ENCODE results near the gene TDRD7. TPM values are rescaled to one million over a fixed set of nuclear protein-coding genes. Genes with fewer than 3 reads are reported as not detected.

TDRD7 gene
- total and polyA plus RNA-seq, 2 experiments from 2014 or later, result 4.2 to 4.5 TPM

DNA sequence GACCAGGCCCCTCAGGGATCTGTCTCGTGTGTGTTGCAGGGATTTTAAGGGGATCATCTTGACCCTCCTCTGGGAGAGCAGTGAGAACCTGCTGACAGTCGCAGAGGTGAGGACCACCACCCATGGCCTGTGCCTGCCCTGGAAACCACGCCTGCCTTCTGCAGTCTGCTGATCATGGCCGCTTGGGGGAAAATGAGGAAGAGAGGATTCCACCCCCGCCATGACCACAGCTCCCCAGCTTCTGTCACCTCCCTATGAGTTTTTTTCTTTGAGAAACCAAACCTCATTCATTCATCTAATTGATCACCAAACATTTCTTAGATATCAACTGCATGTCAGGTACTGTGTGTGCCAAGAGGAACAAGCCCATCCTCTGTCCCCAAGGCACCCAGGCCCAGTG, 46.3 kb upstream of the TDRD7 start:
- H3K27ac ChIP-seq, result no peak overlapping the region
- TF ChIP-seq CTCF (IDR thresholded peaks at IDR 0.05; ENCODE audit: low read depth, low read length), result no peak
- peaks cover 3% of the 10 kb centered on the region for H3K9me3 ChIP-seq (ENCODE audit: low read depth)
- DNase-seq (ENCODE audit: low read depth in 1 of 2, low spot score in 1 of 2), result no peak
- no peaks in the 10 kb centered on the region for H3K36me3 ChIP-seq
- H3K4me1 ChIP-seq (ENCODE audit: low read depth), result no peaks in the 10 kb centered on the region
- H3K4me3 ChIP-seq, result no peak overlapping the region
- H3K27me3 ChIP-seq, result no peaks in the 10 kb centered on the region

DNA sequence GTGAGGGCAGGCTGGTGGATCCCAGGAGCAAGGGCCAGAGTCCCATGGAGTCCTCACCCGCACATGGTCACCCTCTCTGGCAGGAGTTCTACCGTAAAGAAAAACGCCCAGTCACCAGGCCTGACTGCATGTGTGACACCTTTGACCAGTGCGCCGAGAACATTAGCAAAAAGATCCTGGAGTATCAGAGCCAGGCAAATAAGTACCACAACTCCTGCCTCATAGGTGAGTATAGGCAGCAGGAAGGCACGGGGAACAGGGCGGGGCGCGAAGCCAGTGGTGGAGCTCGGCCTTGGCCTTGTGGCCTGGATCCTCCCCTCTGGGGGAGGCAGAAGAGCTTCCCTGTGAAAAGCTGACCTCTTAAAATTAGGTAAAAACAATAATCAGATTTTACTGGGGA, 45.4 kb upstream of the TDRD7 start:
- Histone ChIP-seq H3K9me3 (ENCODE audit: low read depth) (peaks cover 3% of the 10 kb centered on the region), H3K27ac (no peak overlapping the region), H3K4me3 (no peak overlapping the region), H3K4me1 (ENCODE audit: low read depth) (no peaks in the 10 kb centered on the region), H3K36me3 (no peaks in the 10 kb centered on the region), H3K27me3 (no peaks in the 10 kb centered on the region)
- DNase-seq (ENCODE audit: low read depth in 1 of 2, low spot score in 1 of 2), result no peak
- no peak for TF ChIP-seq CTCF (IDR thresholded peaks at IDR 0.05; ENCODE audit: low read depth, low read length)

- Histone ChIP-seq H3K36me3 (no peaks in the 10 kb centered on the region), H3K4me3 (no peak overlapping the region), H3K27me3 (no peaks in the 10 kb centered on the region), H3K9me3 (ENCODE audit: low read depth) (peaks cover 3% of the 10 kb centered on the region), H3K4me1 (ENCODE audit: low read depth) (no peaks in the 10 kb centered on the region), H3K27ac (no peak overlapping the region)
- no peak for DNase-seq (ENCODE audit: low read depth in 1 of 2, low spot score in 1 of 2)
- no peak for TF ChIP-seq CTCF (IDR thresholded peaks at IDR 0.05; ENCODE audit: low read depth, low read length)
Measured at GRCh38 chr9:97366889-97367288, 45.0 kb upstream of the TDRD7 start.

- no peak for TF ChIP-seq CTCF (IDR thresholded peaks at IDR 0.05; ENCODE audit: low read depth, low read length)
- DNase-seq (ENCODE audit: low read depth in 1 of 2, low spot score in 1 of 2), result no peak
- no peaks in the 10 kb centered on the region for H3K36me3 ChIP-seq
- H3K4me3 ChIP-seq, result no peak overlapping the region
- no peaks in the 10 kb centered on the region for H3K4me1 ChIP-seq (ENCODE audit: low read depth)
- no peak overlapping the region for H3K27ac ChIP-seq
- peaks cover 3% of the 10 kb centered on the region for H3K9me3 ChIP-seq (ENCODE audit: low read depth)
- no peaks in the 10 kb centered on the region for H3K27me3 ChIP-seq
Measured at GRCh38 chr9:97367729-97368128, 44.2 kb upstream of the TDRD7 start.

- DNase-seq (ENCODE audit: low read depth in 1 of 2, low spot score in 1 of 2), result no peak
- Histone ChIP-seq H3K4me3 (no peak overlapping the region), H3K9me3 (ENCODE audit: low read depth) (peaks cover 3% of the 10 kb centered on the region), H3K36me3 (no peaks in the 10 kb centered on the region), H3K27ac (no peak overlapping the region), H3K27me3 (no peaks in the 10 kb centered on the region), H3K4me1 (ENCODE audit: low read depth) (no peaks in the 10 kb centered on the region)
- no peak for TF ChIP-seq CTCF (IDR thresholded peaks at IDR 0.05; ENCODE audit: low read depth, low read length)
Measured at GRCh38 chr9:97368964-97369363, 42.9 kb upstream of the TDRD7 start.

GRCh38 chr9:97372580-97372979, 39.3 kb upstream of the TDRD7 start:
- H3K9me3 ChIP-seq (ENCODE audit: low read depth), result peaks cover 3% of the 10 kb centered on the region
- no peaks in the 10 kb centered on the region for H3K36me3 ChIP-seq
- H3K27ac ChIP-seq, result no peak overlapping the region
- H3K27me3 ChIP-seq, result no peaks in the 10 kb centered on the region
- no peaks in the 10 kb centered on the region for H3K4me1 ChIP-seq (ENCODE audit: low read depth)
- no peak for DNase-seq (ENCODE audit: low read depth in 1 of 2, low spot score in 1 of 2)
- H3K4me3 ChIP-seq, result no peak overlapping the region
- TF ChIP-seq CTCF (IDR thresholded peaks at IDR 0.05; ENCODE audit: low read depth, low read length), result no peak

All from cardiac muscle cell (in vitro differentiated cells and primary cell).